GM23248 (cell line): Measurements from ENCODE around the gene TRIO. TPM values are rescaled to one million over a fixed set of nuclear protein-coding genes. Genes with fewer than 3 reads are reported as not detected.
A peak's percentile ranks its signal among the peaks of the same experiment; 100 is the strongest.

Experiments used
- DNase-seq: peaks from one replicate; pipeline ENCODE4 v3.0.0-alpha.2; 2015
- H2AFZ ChIP-seq: fragments of 200-600 bp; sonication (generic); 2 replicates; pipeline ENCODE4 v1.6.1; 2016; ENCODE audit warnings: antibody characterized with exemption
- H3F3A ChIP-seq: fragments of 200-600 bp; sonication (generic); 2 replicates; pipeline ENCODE4 v1.6.1; 2016; ENCODE audit warnings: mild to moderate bottlenecking, antibody characterized with exemption, mixed run types; ENCODE audit not compliant: insufficient read depth
- H3K27ac ChIP-seq: fragments of 200-600 bp; sonication (generic); 2 replicates; pipeline ENCODE4 v1.5.1; 2016; ENCODE audit warnings: mild to moderate bottlenecking
- H3K27me3 ChIP-seq: fragments of 200-600 bp; sonication (generic); replicated peaks from 2 replicates; pipeline ENCODE4 v1.6.1; 2016; ENCODE audit warnings: mild to moderate bottlenecking; ENCODE audit not compliant: insufficient read depth
- H3K36me3 ChIP-seq: fragments of 200-600 bp; sonication (generic); 2 replicates; pipeline ENCODE4 v1.6.1; 2016; ENCODE audit warnings: low read depth, mild to moderate bottlenecking
- H3K4me1 ChIP-seq: fragments of 200-600 bp; sonication (generic); 2 replicates; pipeline ENCODE4 v1.6.1; 2016; ENCODE audit warnings: mild to moderate bottlenecking; ENCODE audit not compliant: insufficient read depth
- H3K4me2 ChIP-seq: fragments of 200-600 bp; sonication (generic); one replicate; pipeline ENCODE4 v1.6.1; 2016; ENCODE audit warnings: mild to moderate bottlenecking; ENCODE audit not compliant: unreplicated experiment
- H3K4me3 ChIP-seq: fragments of 200-600 bp; sonication (generic); 2 replicates; pipeline ENCODE4 v1.5.1; 2016; ENCODE audit warnings: mild to moderate bottlenecking
- H3K79me2 ChIP-seq: fragments of 200-600 bp; sonication (generic); 2 replicates; pipeline ENCODE4 v1.6.1; 2016; ENCODE audit warnings: mild to moderate bottlenecking; ENCODE audit not compliant: insufficient read depth
- H3K9ac ChIP-seq: fragments of 200-600 bp; sonication (generic); 2 replicates; pipeline ENCODE4 v1.6.1; 2016; ENCODE audit warnings: mild to moderate bottlenecking
- H3K9me2 ChIP-seq: fragments of 200-600 bp; sonication (generic); 2 replicates; pipeline ENCODE4 v1.6.1; 2016; ENCODE audit warnings: mixed run types, mild to moderate bottlenecking, moderate library complexity; ENCODE audit not compliant: insufficient read depth
- H3K9me3 ChIP-seq: fragments of 200-600 bp; sonication (generic); one replicate; pipeline ENCODE4 v1.6.1; 2017; ENCODE audit warnings: low read depth
- H4K20me1 ChIP-seq: fragments of 200-600 bp; sonication (generic); 2 replicates; pipeline ENCODE4 v1.6.0; 2016; ENCODE audit not compliant: insufficient read depth
- EZH2 ChIP-seq: fragments of 200-600 bp; sonication (generic); IDR thresholded peaks from 2 replicates; pipeline ENCODE4 v1.6.1; 2018; ENCODE audit warnings: antibody characterized with exemption, mild to moderate bottlenecking; ENCODE audit not compliant: insufficient read depth, poor library complexity, severe bottlenecking
- EZH2phosphoT487 ChIP-seq: fragments of 200-600 bp; sonication (generic); IDR thresholded peaks from 2 replicates; pipeline ENCODE4 v1.6.1; 2018; ENCODE audit warnings: antibody characterized with exemption, moderate library complexity, mild to moderate bottlenecking, low read depth; ENCODE audit not compliant: insufficient read depth
- WGBS, 2 experiments: methylation state at CpG; one replicate each; pipeline ENCODE4 v1.1.6; 2015 to 2017; ENCODE audit warnings: low lambda C conversion rate in 2 of 2, low coverage in 1 of 2; ENCODE audit errors: missing lambda C conversion rate in 2 of 2; 5-methylcytosine and 5-hydroxymethylcytosine counted together
- in situ Hi-C: fragments of 300-500 bp; cut with MboI; formaldehyde crosslinking; loops from 2 replicates; pipeline ENCODE4 v1.15.0; 2020
- polyA plus RNA-seq: library from polyadenylated mRNA; unstranded; fragments of >200 nt; fragmentation: Nextera tagmentation; extraction: Ambion mirVana; gene quantifications from 2 replicates; pipeline ENCODE4 v1.2.1, GENCODE V29; 2016
- total RNA-seq: library from RNA; depleted of rRNA; stranded (reverse); fragments of >200 nt; shearing (Covaris generic); gene quantifications from 2 replicates; pipeline ENCODE4 v1.2.3, GENCODE V29; 2014

The TRIO gene
- total and polyA plus RNA-seq, 2 experiments from 2014 or later, result 28.1 to 198 TPM

DNA sequence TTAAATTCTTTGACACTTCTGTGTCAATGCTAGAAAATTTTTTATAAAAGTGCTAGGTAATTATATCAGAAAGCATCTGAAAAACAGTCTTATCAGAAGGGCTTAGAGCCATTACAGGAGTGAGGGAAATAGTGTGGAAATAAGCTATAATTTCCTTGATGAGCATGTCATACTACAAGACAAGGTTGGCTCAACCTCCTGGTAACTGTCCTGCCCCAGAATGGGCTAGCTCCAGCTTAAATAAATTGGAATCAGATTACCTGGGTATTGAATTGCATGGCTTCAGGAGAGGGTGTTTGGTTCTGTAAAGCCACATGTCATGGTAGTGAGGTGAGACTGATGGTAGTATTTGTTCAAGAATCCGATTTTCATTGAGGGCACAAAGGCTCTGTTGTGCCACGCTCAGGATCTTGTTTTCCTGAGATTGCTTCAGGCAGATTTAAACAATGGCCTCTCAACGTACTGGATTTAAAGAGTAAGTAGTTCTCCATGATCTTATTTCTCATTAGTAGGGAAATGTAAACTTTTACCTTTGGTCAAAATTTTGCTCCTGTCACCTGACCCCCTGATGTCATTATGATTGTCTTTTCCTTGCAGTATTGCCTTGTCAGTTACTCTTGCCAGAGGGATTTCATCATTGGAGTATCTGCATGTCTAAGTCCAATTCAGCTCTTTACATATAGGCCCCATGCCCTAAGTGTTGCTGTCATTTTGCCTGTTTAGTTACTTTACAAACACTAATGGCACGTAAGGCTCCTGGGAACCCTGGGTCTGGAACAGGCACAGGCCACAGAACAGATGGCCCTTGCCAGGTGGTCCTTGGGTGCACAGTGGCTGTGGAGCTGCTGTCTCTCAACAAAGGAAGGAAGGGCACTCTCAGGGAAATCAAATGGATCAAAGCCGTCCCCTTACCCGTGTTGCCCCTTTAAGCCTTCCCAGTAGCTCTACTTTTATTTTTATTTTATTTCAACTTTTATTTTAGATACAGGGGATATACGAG lies 21.3 kb downstream of the TRIO start:
- H3K4me1 ChIP-seq, result peaks cover 65% of the 10 kb centered on the region

DNA sequence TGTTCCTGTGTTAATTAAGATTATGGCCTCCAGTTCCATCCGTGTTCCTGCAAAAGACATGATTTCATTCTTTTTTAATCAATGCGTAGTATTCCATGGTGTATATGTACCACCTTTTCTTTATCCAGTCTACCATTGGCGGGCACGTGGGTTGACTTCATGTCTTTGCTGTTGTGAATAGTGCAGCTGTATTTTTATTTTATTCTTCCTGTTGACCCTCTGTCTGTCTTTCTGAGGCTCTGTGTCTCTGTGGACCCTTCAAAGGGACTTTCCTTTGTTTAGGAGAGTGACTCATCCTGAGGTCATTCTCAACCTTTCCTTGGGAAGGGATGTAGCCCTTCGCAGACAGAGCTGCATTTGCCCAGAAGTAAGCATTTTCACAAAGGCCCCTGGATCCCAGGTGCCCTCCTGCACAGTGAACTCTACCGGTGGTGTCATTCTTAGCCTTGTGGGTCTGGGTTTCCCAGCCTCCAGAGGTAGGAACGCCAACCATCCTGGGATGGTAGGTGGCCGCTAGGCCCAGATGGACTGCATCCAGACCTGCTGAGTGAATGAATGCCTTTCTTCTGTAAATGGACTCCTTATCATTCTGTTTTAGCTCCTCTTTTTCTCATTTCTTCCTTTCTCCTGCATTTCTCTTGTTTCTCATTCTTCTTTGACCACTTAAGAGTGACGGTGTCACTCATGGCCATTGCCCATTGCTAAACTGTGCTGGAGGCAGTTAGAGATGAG lies 22.4 kb downstream of the TRIO start:
- H3K4me3 ChIP-seq, result no peak overlapping the region
- in situ Hi-C loops, result no loop called here
- H3K4me2 ChIP-seq, result peak overlapping the region; percentile 10
- 60 to 62% methylated on average over 9 of the region's 9 CpGs for WGBS, 2 experiments
- peak; percentile 78 for DNase-seq
- H2AFZ ChIP-seq, result no peak overlapping the region
- H3K9ac ChIP-seq, result peak overlapping the region; percentile 14; the same call in 1 of the 2 replicates
- H3K79me2 ChIP-seq, result peaks cover 100% of the 10 kb centered on the region
- peaks cover 95% of the 10 kb centered on the region for H3F3A ChIP-seq
- H3K4me1 ChIP-seq, result peaks cover 69% of the 10 kb centered on the region
- no peak for TF ChIP-seq EZH2phosphoT487
- no peaks in the 10 kb centered on the region for H3K27me3 ChIP-seq
- H3K36me3 ChIP-seq, result peaks cover 10% of the 10 kb centered on the region
- H3K9me3 ChIP-seq, result no peaks in the 10 kb centered on the region
- peaks cover 24% of the 10 kb centered on the region; the same call in 1 of the 2 replicates for H4K20me1 ChIP-seq
- H3K27ac ChIP-seq, result peak overlapping the region; percentile 49
- H3K9me2 ChIP-seq, result no peaks in the 10 kb centered on the region

More for the DNA sequence above, 21.3 kb downstream of the TRIO start:
- peaks cover 32% of the 10 kb centered on the region for H4K20me1 ChIP-seq
- peaks cover 10% of the 10 kb centered on the region for H3K36me3 ChIP-seq
- peak; percentile 2 for DNase-seq
- H3K79me2 ChIP-seq, result peaks cover 100% of the 10 kb centered on the region
- H3K4me2 ChIP-seq, result no peak overlapping the region
- in situ Hi-C loops, result no loop called here
- 98% methylated on average over 7 of the region's 7 CpGs for WGBS, 2 experiments
- no peaks in the 10 kb centered on the region for H3K9me2 ChIP-seq
- no peak for TF ChIP-seq EZH2
- TF ChIP-seq EZH2phosphoT487, result no peak
- no peak overlapping the region for H2AFZ ChIP-seq
- no peaks in the 10 kb centered on the region for H3K27me3 ChIP-seq
- peaks cover 95% of the 10 kb centered on the region for H3F3A ChIP-seq
- peak overlapping the region; percentile 49 for H3K27ac ChIP-seq
- no peaks in the 10 kb centered on the region for H3K9me3 ChIP-seq
- no peak overlapping the region for H3K9ac ChIP-seq
- no peak overlapping the region for H3K4me3 ChIP-seq

DNA sequence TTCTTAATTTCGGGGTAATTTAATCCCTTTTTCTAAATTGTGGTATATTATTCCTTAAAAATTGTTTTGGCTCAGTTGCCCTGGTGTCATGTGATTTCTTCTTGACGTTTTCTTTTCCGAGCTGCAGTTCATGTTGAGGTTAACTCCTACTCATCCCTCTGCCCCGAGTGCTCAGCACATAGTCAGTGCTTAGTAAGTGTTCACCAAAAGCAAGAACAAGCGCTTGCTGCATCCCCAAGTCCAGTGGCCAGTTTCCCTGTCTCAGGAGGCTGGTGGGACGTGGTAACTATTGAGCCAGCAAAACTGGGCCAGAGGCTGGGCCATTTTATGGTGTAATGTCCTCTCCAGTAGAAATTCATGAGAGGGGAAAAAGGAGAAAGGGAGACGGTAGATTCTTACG lies 23.3 kb downstream of the TRIO start:
- H4K20me1 ChIP-seq, result peaks cover 28% of the 10 kb centered on the region; the same call in 1 of the 2 replicates
- H3K9me3 ChIP-seq, result no peaks in the 10 kb centered on the region
- H3K4me1 ChIP-seq, result peaks cover 70% of the 10 kb centered on the region
- peaks cover 10% of the 10 kb centered on the region for H3K36me3 ChIP-seq
- no peak overlapping the region for H3K4me3 ChIP-seq
- H3K27ac ChIP-seq, result peak overlapping the region; percentile 49
- H2AFZ ChIP-seq, result no peak overlapping the region
- peaks cover 100% of the 10 kb centered on the region for H3K79me2 ChIP-seq
- TF ChIP-seq EZH2phosphoT487 (no peak), EZH2 (no peak)
- H3K27me3 ChIP-seq, result no peaks in the 10 kb centered on the region
- peak overlapping the region; percentile 7 for H3K4me2 ChIP-seq
- H3K9ac ChIP-seq, result no peak overlapping the region
- peak; percentile 17 for DNase-seq
- no peaks in the 10 kb centered on the region for H3K9me2 ChIP-seq
- WGBS, 2 experiments, result 60 to 68% methylated on average over 8 of the region's 8 CpGs
- in situ Hi-C loops, result no loop called here
- H3F3A ChIP-seq, result peaks cover 93% of the 10 kb centered on the region

DNA sequence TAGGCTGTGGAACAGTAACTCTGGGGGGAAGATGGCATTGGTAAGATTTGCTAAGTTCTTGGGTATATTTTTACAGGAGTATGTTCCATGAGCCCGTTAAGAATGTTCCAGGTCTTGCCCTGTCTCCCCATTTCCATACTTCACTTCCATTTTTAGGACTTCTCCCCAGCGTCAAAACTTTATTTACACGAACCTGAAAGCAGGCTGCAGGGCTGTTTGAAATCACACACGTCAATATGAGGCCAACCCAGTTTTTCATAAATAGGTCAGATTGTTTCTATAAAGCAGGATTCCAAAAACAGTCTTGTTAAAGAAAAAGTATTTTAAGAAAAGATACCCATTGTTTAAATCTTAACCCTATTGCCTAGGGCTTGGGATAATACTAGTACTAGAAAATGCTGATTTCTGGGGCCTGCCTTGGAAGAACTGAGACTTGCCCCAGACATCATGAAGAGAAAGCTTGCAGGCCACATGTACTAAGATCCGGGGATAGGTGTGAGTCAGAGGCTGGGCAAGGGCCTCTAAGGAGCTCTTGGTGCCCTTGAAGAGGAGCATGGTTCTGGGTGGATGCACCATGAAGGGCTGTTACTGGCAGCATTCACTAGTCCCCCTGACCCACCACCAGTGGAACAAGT lies 24.2 kb downstream of the TRIO start:
- peaks cover 75% of the 10 kb centered on the region for H3K4me1 ChIP-seq
- H3F3A ChIP-seq, result peaks cover 93% of the 10 kb centered on the region
- H3K4me2 ChIP-seq, result peak overlapping the region; percentile 10
- peaks cover 22% of the 10 kb centered on the region; the same call in 1 of the 2 replicates for H4K20me1 ChIP-seq
- H3K27me3 ChIP-seq, result no peaks in the 10 kb centered on the region
- in situ Hi-C loops, result no loop called here
- H3K4me3 ChIP-seq, result no peak overlapping the region
- H3K9me2 ChIP-seq, result no peaks in the 10 kb centered on the region
- H3K9me3 ChIP-seq, result no peaks in the 10 kb centered on the region
- peak overlapping the region; percentile 49 for H3K27ac ChIP-seq
- H2AFZ ChIP-seq, result no peak overlapping the region
- H3K36me3 ChIP-seq, result peaks cover 10% of the 10 kb centered on the region
- WGBS, 2 experiments, result 57 to 62% methylated on average over 5 of the region's 5 CpGs
- TF ChIP-seq EZH2phosphoT487 (no peak), EZH2 (no peak)
- DNase-seq, result peak; percentile 80
- peaks cover 100% of the 10 kb centered on the region for H3K79me2 ChIP-seq
- H3K9ac ChIP-seq, result no peak overlapping the region
